HG03520 (cell line): ENCODE measurements around the gene LSM11.

Experiments
- ATAC-seq: cut with Tn5 transposase; IDR thresholded peaks from one replicate; pipeline ENCODE4 v1.9.1; 2021; ENCODE audit warnings: mild to moderate bottlenecking, moderate library complexity; ENCODE audit not compliant: unreplicated experiment

LSM11 gene

DNA sequence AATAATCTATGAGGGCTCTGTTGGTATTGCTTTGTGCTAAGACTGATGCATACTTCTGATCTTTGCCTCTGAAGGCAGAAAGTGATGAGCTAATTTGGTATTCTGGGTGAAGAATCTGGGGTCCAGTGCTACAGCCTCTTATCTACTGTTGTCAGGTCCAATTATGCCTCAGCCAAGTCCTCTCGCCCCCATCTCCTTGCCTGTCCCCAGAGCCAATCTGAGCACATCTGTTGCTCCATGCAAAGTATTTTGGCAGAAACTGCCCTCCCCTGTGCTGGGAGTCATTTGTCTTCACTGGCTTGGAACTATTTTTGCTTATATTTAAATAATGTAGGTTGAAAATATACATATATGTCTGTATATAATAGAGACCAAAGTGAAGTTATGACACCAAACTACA, 23.4 kb downstream of the LSM11 start:
- ATAC-seq, result no peak

DNA sequence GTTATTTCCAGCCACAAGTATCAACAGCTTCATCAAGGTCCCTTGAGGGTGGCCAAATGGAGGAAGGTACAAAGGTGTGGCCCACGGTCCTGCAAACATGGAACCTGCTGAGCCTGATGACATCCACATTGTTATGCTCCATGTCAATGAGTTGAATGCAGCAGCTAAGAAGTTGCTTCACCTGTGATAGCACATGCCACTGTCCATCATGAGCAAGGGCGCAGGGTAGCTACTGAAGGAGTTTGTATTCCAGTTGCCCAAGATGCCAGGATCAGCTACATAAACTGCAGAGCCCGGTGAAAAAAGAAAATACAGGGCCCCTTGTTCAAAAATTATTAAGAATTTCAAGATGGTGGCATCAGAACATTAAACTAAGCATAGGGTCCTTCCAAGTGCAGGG, 24.2 kb downstream of the LSM11 start:
- ATAC-seq, result no peak

DNA sequence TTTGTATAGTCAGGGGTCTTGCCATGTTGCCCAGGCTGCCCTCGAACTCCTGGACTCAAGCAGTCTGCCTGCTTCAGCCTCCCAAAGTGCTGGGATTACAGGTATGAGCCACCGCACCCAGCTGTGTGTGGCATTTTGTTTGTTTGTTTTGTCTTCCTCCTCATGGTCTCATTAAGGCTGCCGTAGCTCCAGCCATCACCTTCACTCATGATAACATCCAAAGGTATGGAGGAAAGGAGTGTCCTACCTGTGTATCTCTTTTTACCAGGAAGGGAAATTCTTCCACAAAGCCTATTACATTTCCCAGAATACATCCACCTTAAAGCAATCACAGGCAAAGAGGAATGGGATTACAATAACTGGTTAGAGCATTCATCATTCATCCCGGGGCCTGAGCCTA, 27.2 kb downstream of the LSM11 start:
- ATAC-seq, result no peak

DNA sequence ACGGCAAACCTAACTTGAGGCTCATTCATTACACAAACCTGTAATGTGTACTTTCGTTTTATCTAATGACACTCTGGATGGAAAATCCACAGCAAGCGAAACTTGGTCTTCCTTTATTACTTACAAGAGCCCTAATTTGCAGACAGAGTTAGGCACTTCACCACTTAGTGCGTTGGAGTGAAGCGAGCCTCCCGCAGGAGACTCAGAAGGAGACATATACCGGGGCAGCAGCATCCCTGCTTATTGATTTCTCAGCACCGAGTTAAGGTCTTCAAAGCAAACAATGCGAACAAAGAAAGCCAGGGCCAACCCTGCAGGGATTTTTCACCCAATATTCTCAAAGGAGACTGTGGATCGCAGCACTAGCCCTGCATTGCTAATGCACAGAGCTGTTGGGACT, 28.6 kb downstream of the LSM11 start:
- ATAC-seq, result no peak

DNA sequence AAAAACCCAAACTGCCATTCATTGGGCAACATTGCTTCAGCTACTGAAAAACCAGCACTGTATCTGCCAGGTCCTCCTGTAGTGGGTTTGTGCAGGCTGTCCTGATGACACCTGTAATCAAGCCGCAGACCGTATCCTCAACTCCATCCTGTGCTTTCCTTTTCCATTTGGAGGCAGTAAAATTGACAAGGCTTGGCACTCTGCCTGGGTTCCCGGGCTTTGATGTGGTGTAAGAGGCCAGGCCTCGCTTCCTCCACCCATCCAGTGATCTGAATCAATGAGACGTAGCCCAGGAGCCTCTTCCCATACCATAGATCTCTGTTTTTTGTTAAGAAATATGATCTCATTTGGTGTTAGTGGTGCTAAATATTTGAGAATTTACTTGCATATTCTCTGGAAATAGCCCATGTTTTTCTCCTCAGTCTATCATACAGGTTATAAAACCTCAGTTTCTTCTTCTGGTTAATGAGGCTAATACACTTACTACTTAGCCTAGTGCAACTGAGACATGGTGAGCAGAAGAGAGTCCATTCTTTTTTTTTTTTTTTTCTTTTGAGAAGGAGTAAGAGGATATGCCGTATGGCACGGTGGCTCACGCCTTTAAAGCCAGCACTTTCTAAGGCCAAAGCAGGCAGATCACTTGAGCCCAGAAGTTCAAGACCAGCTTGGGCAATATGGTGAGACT, 34.8 kb downstream of the LSM11 start:
- ATAC-seq, result no peak

DNA sequence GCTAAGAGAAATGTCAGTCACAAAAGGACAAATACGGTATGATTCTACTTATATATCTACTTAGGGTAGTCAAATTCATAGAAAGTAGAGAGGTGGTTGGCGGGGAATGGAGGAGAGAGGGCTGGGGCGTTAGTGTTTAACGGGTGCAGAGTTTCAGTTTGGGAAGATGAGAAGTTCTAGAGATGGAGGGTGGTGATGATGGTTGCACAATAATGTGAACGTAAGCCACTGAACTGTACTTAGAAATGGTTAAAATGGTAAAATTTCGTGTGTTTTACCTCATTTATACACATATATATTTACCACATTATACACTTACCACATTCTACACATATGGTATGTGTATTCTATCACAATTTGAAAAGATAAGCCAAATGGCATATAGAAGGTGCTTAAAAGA, 35.7 kb downstream of the LSM11 start:
- ATAC-seq, result no peak

DNA sequence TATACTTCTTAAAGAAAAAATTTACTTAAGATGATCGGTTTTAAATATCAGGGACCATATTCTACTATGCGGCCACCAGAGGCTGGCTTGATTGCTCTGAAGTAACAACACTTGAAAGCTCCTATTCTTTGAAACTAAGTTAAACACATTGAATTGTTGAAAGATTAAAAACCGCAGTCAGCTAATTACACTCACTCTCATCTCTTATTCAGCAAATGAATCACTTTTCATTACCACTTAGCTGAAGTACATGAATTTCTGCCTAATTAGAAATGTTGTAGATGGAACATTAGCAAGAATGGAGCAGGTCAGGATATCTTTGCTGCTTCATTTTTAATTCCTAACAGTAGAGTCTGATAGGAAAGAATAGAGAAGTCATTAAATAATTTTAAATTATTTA, 42.3 kb downstream of the LSM11 start:
- ATAC-seq, result no peak

DNA sequence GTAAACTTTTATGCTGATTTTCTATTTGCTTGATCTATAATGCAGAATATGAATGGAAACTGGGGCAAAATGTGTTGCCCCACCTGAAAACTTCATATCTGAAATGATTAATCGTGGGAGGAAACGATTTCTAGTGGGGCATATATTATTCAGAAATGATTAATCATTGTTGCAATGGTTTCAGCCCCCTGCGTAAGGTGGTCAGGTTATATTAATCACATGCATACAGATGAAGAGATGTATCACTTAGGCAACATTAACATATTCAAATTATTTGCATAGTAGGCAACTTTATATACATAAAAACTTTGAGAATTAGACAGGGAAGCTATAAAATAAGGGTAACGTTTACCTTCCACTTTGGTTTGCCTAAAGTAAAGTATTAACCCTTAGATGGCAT, 49.8 kb downstream of the LSM11 start:
- ATAC-seq, result no peak

DNA sequence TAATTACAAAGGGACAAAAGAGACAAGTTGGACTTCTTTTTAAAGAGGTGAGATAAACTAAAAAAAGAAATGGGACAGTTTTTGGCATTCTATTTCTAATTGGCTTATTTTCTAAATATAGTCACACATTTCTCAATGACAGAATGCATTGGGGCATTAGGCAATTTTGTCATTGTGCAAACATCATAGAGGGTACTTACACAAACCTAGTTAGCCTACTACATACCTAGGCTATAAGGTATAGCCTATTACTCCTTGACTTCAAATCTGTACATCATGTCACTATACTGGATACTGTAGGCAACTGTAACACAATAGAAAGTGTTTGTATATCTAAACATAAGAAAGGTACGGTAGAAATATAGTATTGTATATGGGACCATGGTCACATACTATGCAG, 56.1 kb downstream of the LSM11 start:
- no peak for ATAC-seq

DNA sequence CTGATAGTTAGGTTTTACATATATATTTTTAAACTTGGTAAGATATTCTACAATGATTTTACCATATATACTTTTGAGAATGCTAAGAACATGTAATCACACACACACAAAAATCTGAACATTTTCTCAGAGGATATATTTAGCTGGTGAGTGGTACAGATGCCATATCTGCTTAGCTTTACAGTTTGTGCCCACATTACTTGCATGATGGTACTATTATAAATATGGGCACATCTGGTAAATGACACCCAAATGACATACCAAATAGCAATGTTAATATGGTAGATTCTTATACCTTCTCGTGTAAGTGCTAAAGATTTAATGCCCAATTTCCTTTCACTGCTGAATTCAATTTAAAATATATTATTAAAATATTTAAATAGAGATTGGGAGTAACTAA, 56.6 kb downstream of the LSM11 start:
- no peak for ATAC-seq

DNA sequence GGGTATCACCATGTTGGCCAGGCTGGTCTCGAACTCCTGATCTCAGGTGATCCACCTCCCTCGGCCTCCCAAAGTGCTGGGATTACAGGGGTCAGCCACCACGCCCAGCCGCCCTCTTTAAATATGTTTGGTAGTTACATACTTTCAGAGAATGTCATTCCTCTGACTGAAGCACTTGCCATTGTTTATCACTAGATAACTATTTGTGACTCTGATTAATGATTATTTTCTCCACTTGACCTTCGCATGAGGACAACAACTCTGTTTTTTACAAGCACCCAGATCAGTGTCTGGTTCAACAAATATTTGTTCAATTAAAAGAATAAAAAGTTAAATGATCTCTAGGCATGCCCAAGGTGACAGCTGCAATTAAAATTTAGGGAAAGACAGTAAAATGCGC, 59.2 kb downstream of the LSM11 start:
- ATAC-seq, result no peak

DNA sequence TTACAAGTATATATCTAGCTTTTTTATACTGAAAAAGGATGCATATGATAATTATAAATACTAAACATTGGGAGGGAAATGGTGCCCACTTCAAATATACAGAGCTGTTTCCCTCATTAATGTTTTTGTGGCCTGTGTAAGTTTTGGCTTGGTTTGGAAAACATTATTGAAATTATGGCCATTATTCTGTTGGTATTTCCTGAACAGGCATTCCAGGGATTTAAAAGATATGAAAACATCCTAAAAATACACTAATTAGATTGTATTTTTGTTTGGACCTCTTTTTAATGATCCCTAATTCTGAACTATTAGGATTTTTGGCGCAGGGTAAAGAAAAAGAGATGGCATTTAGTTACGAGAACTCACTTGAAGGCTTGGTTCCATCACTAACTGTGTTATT, 64.5 kb downstream of the LSM11 start:
- ATAC-seq, result no peak
